NAMALWA (cell line): ENCODE results near the gene KRTAP19-8.

Experiments
- DNase-seq: peaks from one replicate; pipeline ENCODE4 v3.0.0-alpha.2; 2015; ENCODE audit warnings: low spot score

The KRTAP19-8 gene

GRCh38 chr21:31012133-31013089 lies 25.9 kb downstream of the KRTAP19-8 start:
- no peak for DNase-seq

- DNase-seq, result no peak
Observed at GRCh38 chr21:31011412-31011811, 26.9 kb downstream of the KRTAP19-8 start.

- no peak for DNase-seq
Observed at GRCh38 chr21:31008355-31008754, 29.9 kb downstream of the KRTAP19-8 start.

GRCh38 chr21:31005019-31005418 lies 33.3 kb downstream of the KRTAP19-8 start:
- DNase-seq, result no peak

- DNase-seq, result no peak
Observed at GRCh38 chr21:31003471-31003870, 34.8 kb downstream of the KRTAP19-8 start.

- DNase-seq, result no peak
Observed at GRCh38 chr21:30997541-30997940, 40.7 kb downstream of the KRTAP19-8 start.

GRCh38 chr21:30996728-30997127 lies 41.5 kb downstream of the KRTAP19-8 start:
- DNase-seq, result no peak

GRCh38 chr21:30994932-30995331 lies 43.3 kb downstream of the KRTAP19-8 start:
- no peak for DNase-seq

- no peak for DNase-seq
Observed at GRCh38 chr21:30990514-30991262, 47.6 kb downstream of the KRTAP19-8 start.

- DNase-seq, result no peak
Observed at GRCh38 chr21:30988706-30989105, 49.6 kb downstream of the KRTAP19-8 start.
